ENCODE results near the gene NUDT16L1.

The NUDT16L1 gene

DNA sequence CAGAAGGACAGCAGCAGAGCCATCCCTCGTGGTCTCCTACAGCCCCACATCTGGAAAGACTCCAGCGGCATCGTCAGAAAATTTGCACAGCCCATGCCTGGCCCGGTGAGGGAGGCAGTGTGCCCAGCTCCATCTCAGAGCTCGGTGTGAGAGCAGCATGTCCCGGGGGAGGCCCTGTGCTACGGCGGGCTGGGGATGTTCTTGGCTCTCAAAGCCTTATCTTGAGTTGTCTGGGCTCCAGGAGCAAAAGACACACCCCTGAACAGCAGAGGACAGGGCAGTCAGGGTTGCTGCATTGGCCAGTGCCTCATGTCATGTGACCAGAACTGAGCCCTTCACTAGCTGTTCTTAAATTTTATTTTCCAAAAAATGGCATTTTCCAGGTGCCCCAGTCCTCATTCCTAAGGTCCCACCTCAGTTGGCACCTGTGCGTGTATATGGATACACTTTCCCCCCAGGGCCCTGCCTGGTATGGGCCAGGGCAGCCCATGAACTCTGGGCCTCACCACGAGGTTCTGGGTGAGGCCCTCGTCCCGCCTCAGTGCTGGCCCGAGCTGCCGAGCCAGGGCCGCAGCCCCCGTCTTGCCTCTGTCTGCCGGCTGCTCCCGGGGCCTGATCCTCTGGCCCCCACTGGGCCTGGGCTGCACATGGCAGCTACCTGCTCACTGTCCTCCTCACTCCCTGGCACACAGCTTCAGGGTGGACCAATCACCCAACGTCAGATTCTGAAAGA lies 3.0 kb downstream of the NUDT16L1 start:
- no peak for DNase-seq

DNA sequence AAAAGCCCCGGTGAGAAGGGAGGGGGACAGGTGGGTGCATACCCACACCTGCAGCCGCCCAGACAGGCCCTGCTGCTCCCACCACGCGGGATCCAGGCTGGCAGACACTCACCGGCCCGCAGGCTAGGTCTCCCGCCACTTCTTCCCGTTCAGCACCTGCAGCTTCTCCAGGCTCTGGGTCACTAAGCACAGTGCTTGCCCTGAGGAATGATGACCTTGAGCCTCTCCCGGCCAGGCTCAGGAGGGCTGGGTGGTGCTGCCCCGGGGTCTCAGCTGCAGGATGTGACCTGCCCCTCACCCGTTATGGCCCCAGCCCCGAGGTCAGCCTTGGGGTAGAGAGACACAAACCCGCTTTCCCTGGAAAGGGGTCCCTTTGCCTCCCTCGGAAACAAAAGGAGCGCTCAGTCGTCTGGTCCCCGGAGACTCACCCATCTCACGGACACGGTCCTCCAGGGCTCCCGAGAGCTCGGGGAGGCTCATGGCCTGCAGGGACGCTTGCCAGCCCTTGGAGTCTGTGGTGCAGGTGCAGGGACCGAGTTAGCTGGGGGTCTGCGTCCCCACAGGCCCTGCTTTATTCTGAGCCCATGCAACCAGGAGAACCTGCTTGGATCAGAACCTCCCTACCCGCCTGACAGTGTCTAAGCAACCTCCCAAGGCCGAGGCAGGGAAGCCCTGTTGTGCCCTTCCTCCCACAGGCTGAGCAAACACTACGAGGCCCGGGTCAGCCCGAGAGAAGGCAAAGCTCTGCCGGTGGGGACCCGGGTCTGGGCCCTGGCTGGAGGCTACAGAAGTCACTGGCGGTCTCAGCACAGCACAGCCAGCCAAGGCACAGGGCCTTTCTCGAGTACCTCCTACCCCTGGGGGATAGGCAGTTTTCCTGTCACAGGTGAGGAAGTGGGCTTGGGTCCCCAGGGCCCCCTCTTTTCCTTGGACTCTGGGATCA lies 3.8 kb downstream of the NUDT16L1 start:
- peak; percentile 52 for DNase-seq

DNA sequence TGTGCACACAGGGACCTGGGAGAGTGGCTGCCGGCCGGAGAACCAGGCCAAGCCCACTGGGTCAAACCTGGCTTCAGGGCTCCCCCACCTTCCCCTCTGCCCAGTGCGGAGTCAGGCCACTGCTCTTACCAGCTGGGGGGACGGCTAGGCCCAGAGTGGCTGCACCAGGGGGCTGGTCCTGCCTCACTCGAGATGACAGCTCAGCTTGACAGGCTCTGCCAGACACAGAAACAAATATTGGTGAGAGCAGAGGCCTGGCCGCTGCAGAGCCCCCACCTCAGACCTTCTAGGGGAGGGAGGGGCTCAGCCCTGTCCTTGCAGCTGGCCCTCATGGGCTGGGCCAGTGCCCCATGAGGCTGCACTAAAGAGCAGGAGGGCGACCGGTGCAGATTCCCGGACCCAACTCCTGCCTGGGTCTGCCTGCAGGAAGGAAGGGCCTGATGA lies 4.5 kb downstream of the NUDT16L1 start:
- DNase-seq = no peak

DNA sequence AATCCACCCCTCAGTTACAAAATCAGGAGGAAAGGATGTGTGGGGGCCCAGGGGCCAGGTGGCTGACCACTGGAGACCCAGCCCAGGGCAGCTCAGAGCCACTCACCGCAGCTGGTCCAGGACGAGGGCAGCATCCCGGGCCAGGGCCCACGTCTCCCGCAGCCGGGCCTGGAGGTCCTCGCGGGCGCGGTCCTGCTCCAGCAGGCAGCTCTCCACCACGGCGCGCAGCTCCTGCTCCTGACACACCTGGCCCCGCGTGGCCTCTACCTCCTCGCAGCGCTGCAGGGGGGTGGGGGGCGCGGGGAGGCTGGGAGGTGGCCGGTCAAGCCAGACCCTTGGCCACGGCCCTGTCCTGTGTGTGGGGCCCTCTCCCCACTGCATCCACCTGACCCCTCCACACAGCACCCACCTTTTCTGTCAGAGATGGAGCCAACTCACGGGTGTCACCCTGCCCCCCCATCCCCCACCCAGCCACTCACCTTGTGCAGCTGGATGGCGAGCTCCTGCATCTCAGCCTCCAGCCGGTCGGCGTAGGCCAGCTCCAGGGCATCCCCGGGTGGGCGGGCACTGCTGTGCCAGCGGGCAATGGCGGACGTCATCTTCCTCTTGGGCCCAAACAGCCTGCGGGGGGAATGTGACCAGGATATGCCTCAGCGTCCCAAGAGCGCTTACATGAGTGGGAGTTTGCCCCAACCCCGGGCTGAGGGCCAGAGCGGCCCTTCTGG lies 5.1 kb downstream of the NUDT16L1 start:
- DNase-seq = no peak

DNA sequence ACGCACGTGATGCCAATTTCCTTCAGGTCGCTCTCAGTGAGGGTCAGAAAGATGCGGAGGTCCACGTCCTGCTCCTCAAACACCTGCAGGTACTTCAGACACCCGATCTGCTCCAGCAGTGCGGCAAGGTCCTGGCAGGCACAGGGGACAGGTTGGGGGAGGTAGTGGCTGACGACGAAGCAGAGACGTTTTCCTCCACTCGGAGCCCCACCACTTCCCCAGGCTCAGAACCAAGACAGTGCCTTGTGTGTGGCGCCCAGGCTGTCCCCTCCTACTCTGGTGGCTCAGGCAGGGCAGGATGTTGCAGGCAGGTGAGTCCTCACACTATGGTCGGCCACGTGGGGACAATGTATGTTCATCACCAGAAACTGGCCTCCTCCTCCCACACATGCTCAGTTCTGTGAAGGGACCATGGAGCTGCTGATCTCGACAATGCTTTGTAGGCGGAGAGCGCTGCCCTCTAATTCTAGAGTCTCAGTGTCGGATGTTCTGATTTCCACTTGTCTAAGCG lies 5.7 kb downstream of the NUDT16L1 start:
- no peak for DNase-seq

DNA sequence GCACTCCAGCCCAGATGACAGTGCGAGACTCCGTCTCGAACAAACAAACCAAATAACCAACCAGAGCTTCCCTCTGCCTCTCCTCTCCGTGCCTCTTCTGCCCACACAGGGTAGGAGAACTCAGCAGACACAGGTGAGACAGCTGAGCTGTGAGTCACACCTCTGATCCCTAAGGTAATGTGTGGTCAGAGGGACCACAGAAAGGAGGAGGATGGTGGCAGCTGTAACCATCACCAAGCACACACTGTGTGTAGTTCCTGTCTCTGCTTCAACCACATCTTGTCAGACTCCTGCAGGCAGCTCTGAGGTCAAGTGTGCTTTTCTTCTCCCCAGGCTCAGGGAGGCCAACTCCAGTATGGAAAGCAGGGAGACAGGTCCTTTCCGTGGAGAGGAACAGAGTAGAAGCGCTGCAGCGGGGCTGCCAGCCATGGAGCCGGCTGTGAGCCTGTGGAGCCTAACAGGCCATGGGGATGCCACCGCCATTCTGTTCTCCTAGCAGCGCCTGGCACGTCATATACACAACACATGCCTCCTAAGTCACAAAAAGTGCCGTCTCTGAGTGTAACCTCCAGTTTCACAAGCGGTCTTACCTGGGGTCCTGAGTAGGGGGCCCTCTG lies 7.1 kb downstream of the NUDT16L1 start:
- peak; percentile 56 for DNase-seq

DNA sequence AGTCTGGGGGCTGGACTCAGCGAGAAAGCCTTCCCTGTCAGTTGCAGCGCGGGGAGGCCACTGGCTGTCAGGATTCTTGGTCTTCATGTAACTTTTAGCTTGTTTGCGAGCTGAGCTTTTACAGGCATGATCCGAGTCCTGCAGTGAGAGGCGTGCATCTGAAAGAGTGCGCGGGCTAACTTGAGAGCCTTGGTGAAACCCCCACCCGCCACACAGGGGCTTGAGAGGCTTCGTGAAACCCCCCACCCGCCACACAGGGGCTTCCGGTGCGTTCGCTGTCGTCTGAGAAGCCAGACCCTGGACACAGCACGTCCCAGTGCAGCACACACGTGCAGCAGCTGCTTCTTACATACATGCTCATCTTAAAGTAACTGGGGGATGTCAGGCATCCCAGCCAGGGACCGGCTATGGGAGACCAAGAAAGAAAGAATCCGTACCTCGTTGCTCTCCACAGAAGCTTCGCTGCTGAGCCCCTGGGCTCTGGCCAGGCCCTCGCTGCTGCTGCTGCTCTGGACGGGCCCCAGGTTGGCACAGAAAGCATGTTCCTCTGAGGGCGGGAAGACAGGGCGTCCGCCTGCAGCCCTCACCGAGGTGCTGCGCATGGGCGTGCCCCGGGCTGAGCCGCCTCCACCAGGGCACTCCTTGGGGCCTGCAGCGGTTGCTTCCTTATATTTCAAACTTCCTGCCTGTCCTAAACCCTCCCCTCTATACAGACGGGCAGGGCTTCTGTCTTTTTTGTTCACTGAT lies 7.8 kb downstream of the NUDT16L1 start:
- DNase-seq = no peak

DNA sequence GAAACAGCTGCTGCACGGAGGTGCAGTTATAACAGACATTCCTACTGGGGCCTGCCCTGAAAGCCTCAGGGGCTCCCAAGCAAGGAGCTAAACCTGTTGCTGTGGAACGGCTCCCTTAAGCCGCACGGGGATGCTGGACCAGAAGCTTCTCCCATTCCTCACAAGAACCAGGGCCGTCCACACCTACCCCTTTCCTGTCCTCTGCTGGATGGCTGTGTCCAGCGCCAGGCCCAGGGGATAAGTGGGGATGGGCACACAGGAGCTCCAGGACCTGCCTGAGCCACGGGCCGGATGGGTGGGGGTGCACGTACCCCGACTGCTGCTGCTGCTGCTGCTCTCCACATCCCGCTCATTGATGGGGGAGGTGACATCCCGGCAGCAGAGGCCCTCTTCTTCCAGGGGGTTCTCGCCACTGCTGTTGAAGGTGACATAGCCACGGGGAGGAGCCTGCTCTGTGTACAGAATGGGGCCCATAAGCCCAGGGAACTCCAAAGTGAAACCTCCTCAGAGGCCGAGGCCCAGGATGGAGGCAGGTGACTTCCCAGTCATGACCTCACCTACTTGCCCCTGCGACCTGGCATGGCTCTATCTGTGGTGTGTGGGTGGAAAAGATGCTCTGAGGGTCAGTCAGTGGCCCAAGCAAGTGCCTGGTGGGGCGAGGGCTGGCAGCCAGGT lies 8.6 kb downstream of the NUDT16L1 start:
- DNase-seq = no peak

DNA sequence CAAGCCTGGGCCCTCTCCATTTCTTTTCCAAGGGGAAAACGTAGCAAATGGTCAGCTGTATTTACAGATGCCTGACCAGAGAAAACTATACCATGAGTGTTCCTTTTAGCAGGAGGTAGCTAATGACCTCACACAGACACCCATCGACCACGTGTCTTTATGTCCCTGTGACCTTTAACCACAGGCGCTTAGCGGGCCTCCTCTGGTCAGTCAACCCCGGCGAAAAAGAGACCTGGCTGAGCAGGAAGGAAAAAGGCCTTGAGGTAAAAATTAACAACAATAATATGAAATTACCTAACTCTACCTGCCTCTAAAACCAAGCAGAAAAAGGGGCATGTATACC lies 9.1 kb downstream of the NUDT16L1 start:
- no peak for DNase-seq

DNA sequence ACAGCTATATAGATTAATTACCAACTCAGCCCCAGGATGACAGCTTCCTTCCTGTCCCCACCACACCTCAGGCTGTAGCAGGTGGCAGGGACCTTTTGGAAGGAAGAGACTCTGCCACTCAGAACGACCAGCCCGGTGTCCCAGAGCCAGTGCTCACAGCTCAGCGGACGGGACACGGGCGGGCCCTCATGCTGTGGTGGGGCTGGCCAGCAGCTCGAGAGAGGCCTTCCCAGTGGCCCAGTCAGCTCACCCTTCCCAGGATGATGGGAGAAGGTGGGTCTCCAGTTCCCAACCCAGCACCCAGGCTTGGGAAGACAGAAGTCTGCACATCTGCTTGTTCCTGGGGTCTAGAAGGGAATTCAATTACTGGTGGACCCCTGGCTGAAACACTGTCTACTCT lies 10.5 kb downstream of the NUDT16L1 start:
- DNase-seq = no peak

DNA sequence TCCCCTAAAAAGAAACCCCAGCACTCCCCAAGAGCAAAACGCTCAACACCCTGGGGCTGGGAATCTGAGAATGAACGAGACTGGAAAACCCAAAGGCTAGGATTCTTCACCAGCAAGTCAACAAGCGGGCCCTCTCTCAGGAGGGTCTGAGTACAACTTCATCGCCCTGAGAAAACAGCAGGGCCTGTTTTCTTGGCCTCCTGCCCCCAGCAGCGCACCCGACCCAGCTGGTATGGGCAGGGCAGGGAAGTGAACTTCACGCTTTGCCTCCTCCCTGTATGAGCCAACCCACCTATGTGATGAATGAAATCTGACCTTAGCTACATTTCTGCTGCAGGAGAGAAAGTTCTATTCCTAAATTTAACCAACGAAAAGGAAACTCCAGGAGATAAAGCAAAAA lies 11.1 kb downstream of the NUDT16L1 start:
- no peak for DNase-seq

DNA sequence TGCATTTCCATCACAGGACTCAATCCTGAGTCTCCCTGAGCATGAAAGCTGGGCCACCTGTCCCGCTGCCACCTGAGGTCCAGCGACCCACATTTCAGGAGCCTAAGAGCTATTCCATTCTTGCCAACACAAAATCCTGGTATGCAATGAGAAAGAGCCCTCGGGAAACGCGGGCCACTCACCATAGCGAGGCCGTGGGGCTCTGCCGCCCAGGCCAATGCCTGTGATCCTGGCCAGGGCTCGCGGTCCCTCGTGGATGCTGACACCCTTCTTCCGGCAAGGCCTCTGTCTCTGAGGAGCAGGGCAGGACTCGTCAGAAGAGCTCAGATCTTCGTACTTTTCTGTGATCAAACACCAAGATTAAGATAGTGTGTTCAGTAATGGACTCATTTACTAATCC lies 11.6 kb downstream of the NUDT16L1 start:
- no peak for DNase-seq

DNA sequence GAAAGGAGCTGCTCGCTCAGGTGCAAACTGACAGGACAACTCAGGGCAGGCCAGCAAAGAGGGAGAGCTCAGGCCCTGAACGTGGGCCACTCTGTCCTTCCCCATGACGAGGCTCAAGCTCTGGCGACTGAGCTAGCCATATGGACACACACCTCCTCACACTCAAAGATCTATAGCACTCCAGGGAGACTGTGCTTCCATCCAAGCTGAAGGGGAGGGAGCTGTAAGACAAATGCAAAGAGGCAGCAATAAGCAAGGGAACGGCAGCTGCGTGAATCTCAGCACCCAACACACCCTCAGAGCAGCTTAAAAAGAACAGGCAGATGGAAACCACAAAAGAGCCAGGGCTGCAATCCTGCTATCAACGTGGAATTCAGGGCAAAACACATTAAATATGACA lies 13.5 kb downstream of the NUDT16L1 start:
- no peak for DNase-seq

DNA sequence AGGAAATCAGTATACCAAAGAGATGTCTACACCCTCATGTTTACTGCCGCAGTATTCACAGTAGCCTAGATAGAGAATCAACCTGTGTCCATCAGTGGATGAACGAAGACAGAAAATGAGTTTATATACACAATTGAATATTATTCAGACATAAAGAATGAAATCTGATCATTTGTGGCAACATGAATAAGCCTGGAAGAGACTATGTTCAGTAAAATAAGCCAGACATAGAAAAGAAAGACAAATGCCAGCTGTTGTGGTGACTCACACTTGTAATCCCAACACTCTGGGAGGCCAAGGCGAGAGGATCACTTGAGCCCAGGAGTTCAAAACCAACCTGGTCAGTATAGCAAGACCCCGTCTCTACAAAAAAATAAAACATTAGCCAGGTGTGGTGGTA lies 16.1 kb downstream of the NUDT16L1 start:
- no peak for DNase-seq

DNA sequence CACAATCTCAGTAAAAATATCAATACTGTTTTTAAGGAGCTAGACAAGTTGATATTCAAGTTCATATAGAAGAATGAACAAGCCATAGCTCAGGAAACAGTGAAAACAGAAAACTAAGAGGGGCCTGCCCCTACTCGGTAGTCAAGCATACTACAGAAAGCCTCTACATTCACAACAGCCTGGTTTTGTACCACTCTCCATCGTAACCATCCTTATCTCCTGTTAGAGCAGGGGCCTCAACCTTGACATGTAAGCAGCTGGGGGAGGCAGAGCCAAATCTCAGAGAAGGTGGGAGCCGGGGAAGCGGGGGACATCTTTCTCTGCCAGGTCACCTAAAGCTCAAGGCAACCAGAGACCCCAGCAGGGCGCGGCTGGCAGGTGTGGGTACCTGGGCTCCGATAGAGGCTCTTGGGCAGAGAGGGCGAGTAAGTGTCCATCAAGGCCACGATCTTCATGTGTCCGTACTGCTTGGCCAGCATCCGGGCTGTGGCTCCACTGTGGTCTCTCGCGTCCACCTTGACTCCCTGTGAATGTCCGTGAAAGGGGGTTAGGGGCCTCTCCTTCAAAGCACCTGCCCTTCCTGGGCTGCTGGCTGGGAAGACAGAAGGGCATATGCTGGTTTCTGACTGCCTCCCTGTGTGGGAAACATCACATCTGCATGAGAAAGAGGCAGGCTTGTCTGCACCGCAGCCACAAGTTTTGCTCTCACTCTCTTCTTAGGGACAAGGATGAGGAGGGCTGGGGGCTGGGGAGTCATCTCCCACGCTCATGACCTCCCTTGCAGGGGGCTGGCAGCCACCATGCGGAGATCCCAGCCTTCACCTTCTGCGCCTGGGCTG lies 20.5 kb downstream of the NUDT16L1 start:
- DNase-seq = no peak

DNA sequence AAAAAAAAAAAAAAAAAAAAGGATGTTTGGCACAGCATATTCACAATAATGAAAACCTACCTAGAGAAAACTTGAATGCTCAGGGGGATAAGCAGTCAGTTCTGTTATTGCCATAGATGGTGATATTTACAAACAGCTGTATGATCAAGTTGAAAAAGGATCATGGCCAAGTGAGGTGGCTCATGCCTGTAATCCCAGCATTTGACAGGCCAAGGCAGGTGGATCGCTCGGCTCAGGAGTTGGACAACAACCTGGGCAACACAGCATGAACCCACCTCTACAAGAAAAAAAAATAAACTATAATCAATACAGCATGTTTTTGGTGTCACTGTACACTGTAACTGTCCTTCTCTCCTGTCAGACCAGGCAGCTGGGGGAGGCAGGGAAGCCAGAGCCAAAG lies 21.6 kb downstream of the NUDT16L1 start:
- no peak for DNase-seq

DNA sequence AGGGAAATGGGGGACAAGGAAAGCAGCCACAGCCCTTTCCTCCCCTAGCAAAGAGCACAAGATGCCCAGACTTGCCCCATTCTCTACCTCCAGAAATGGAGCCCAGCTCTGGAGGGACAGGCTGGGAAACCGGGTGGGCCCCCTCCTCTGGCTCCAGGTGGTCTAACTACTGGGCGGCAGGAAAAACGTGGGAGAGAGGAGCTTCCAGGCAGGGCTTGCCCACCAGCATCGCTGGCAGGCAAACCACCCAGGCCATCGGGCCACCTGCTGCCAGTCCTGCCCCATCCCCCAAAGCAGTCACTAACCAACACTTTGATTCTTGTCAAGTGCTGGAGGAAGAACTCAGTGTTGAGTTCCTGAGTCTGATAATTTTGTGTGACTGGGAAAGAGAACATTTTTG lies 25.1 kb downstream of the NUDT16L1 start:
- DNase-seq = no peak

DNA sequence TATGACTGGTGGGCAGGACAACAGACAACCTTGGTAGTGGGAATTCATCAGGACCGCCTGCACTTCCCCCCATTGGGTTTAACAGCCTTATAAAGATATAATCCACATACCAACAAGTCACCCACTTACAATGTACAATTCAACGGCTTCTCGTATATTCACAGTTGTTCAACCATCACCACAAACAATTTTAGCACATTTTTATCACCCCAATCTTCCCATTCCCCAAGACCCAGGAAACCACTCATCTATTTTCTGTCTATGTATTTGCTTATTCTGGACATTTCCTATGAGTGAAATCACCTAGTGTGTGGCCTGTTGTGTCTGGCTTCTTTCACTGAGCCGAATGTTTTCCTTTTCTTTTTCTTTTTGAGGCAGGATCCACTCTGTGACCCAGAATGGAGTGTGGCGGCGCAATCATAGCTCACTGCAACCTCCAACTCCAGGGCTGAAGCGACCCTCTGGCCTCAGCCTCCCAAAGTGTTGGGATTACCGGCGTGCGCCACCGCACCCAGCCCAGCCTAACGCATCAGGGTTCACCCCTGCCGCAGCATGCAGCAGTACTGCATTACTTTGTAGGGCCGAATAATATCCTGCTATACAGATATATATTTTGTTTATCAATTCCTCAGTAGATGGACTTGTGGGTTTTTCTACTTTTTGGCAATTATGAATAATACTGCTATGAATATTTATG lies 29.9 kb downstream of the NUDT16L1 start:
- DNase-seq = no peak

DNA sequence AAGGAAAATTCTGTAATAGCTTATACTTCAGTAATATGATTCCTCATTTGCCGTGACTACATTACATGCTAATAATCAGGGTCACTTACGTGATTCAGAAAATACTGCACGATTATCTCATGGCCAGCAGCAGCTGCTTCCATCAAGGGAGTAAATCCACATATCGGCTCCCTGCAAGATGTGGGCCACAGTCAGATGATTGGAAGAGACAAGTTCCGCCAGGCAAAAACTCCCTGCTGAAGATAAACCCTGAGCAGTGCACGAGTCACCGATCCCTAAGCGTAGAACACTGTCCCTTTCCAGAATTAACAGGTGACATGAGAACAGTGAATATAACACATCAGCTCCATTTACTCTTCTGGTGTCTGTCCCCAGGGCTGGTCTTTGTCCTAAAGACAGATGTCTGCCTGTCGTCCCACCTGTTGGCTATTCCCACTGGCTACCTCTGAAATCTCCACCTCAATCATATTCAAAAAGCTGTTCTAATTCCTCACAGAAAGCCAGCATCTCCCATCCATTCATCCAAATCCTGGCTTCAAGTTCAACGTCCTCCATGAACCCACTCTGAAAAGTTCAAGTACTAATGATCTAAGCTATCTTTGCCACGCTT lies 31.4 kb downstream of the NUDT16L1 start:
- no peak for DNase-seq

DNA sequence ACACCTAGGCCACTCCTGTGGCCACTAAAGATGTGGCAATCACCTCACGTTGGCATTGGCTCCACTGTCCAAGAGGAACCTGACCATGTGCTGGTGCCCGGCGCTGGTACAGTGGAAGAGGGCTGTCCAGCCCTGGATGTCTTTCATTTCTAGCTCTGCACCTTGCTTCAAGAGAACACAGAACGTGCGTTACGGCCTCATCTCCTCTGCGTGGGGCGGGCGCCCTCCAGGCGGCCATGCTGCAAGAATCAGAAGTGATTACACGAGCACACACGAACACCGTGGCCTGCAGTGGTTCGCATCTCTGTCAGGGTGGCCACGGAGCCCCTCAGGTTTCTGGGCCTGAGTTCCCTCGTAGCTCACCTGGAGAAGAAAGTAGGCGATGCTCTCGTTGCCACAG lies 33.3 kb downstream of the NUDT16L1 start:
- DNase-seq = no peak
